GM12892 (cell line): ENCODE results near the gene FAM107B.
A peak's percentile ranks its signal among the peaks of the same experiment; 100 is the strongest.

ENCODE experiments used
- DNase-seq: peaks from one replicate; pipeline ENCODE4 v3.0.0; 2011; ENCODE audit not compliant: insufficient read length
- FAIRE-seq: peaks from 2 replicates; lab custom pipeline; 2011; peaks lifted over from hg19 to GRCh38; lab: Jason Lieb, UNC
- POLR2A ChIP-seq: IDR thresholded peaks from 2 replicates; pipeline ENCODE4 v1.6.1; 2011; ENCODE audit warnings: low read depth, low read length, control low read depth
- POLR2AphosphoS5 ChIP-seq: IDR thresholded peaks from 2 replicates; pipeline ENCODE4 v1.6.1; 2011; ENCODE audit warnings: low read depth, low read length, control low read depth
- TAF1 ChIP-seq: IDR thresholded peaks from 2 replicates; pipeline ENCODE4 v1.6.1; 2011; ENCODE audit warnings: low read depth, mild to moderate bottlenecking, control low read depth, low read length, borderline replicate concordance

FAM107B gene

GRCh38 chr10:14621037-14621436 lies 153.7 kb downstream of the FAM107B start:
- FAIRE-seq: no peak
- TF ChIP-seq TAF1 (no peak), POLR2A (no peak), POLR2AphosphoS5 (no peak)
- no peak for DNase-seq

- no peak for FAIRE-seq
- no peak for DNase-seq
- TF ChIP-seq POLR2AphosphoS5 (no peak), POLR2A (no peak), TAF1 (no peak)
Observed at GRCh38 chr10:14618674-14619073, 156.0 kb downstream of the FAM107B start.

- no peak for FAIRE-seq
- no peak for DNase-seq
- TF ChIP-seq POLR2AphosphoS5 (no peak), POLR2A (no peak), TAF1 (no peak)
Observed at GRCh38 chr10:14617852-14618251, 156.8 kb downstream of the FAM107B start.

- TF ChIP-seq POLR2A (no peak), POLR2AphosphoS5 (no peak), TAF1 (no peak)
- no peak for DNase-seq
- FAIRE-seq: no peak
Observed at GRCh38 chr10:14616955-14617730, 157.6 kb downstream of the FAM107B start.

- TF ChIP-seq TAF1 (no peak), POLR2AphosphoS5 (no peak), POLR2A (no peak)
- no peak for DNase-seq
- no peak for FAIRE-seq
Observed at GRCh38 chr10:14616465-14616864, 158.2 kb downstream of the FAM107B start.

- DNase-seq (no peak), FAIRE-seq (no peak)
- TF ChIP-seq TAF1 (no peak), POLR2A (no peak), POLR2AphosphoS5 (no peak)
Observed at GRCh38 chr10:14613588-14613920, 161.1 kb downstream of the FAM107B start.

- FAIRE-seq (no peak), DNase-seq (no peak)
- TF ChIP-seq POLR2A (no peak), TAF1 (no peak), POLR2AphosphoS5 (no peak)
Observed at GRCh38 chr10:14612873-14613587, 161.7 kb downstream of the FAM107B start.

- DNase-seq (no peak), FAIRE-seq (no peak)
- no peak for TF ChIP-seq TAF1
- TF ChIP-seq POLR2AphosphoS5: no peak
- TF ChIP-seq POLR2A: no peak
Observed at GRCh38 chr10:14611968-14612693, 162.6 kb downstream of the FAM107B start.

GRCh38 chr10:14609178-14609577 lies 165.5 kb downstream of the FAM107B start:
- FAIRE-seq (no peak), DNase-seq (no peak)
- no peak for TF ChIP-seq TAF1
- TF ChIP-seq POLR2A: no peak
- TF ChIP-seq POLR2AphosphoS5: no peak

GRCh38 chr10:14608381-14609001 lies 166.2 kb downstream of the FAM107B start:
- TF ChIP-seq TAF1 (no peak), POLR2AphosphoS5 (no peak), POLR2A (no peak)
- FAIRE-seq (peak; percentile 66), DNase-seq (no peak)

- TF ChIP-seq POLR2AphosphoS5 (no peak), POLR2A (no peak), TAF1 (no peak)
- FAIRE-seq: no peak
- no peak for DNase-seq
Observed at GRCh38 chr10:14606633-14607032, 168.1 kb downstream of the FAM107B start.
